Kidney epithelial cell (primary cell): ENCODE results near the gene TNFSF11. TPM values are rescaled to one million over a fixed set of nuclear protein-coding genes. Genes with fewer than 3 reads are reported as not detected.

ENCODE experiments used
- DNase-seq: peaks from one replicate; pipeline ENCODE4 v3.0.0-alpha.2; 2010; ENCODE audit warnings: low read depth
- H3K27me3 ChIP-seq: 2 replicates; pipeline ENCODE4 v1.6.0; 2011; ENCODE audit warnings: low read length; ENCODE audit not compliant: control insufficient read depth, insufficient read depth
- H3K36me3 ChIP-seq: 2 replicates; pipeline ENCODE4 v1.5.1; 2011; ENCODE audit warnings: low read length; ENCODE audit not compliant: control insufficient read depth, insufficient read depth
- H3K4me3 ChIP-seq: 2 replicates; pipeline ENCODE4 v1.5.1; 2011; ENCODE audit warnings: low read depth, mild to moderate bottlenecking, control low read depth, low read length
- CTCF ChIP-seq: IDR thresholded peaks from 2 replicates; pipeline ENCODE4 v1.5.1; 2011; ENCODE audit warnings: mild to moderate bottlenecking, moderate library complexity, low read length, control low read depth, inconsistent platforms; ENCODE audit not compliant: insufficient read depth, poor library complexity, severe bottlenecking
- total RNA-seq: library from RNA; depleted of rRNA; stranded (reverse); fragments of >200 nt; gene quantifications from 2 replicates; pipeline ENCODE4 v1.2.3, GENCODE V29; 2015

TNFSF11 gene
- total RNA-seq, 1 donor from 2014 or later: 0.46 TPM

GRCh38 chr13:42594481-42595252 lies 20.7 kb downstream of the TNFSF11 start:
- no peak for DNase-seq
- H3K36me3 ChIP-seq: no peaks in the 10 kb centered on the region
- no peaks in the 10 kb centered on the region for H3K27me3 ChIP-seq
- H3K4me3 ChIP-seq: no peak overlapping the region
- TF ChIP-seq CTCF: peak; percentile 78

- TF ChIP-seq CTCF: no peak
- Histone ChIP-seq H3K36me3 (no peaks in the 10 kb centered on the region), H3K27me3 (no peaks in the 10 kb centered on the region), H3K4me3 (no peak overlapping the region)
- no peak for DNase-seq
These were observed 21.3 kb downstream of the TNFSF11 start for GRCh38 chr13:42595253-42595571.

GRCh38 chr13:42597505-42597904 lies 23.6 kb downstream of the TNFSF11 start:
- no peak for TF ChIP-seq CTCF
- no peak for DNase-seq
- H3K36me3 ChIP-seq: no peaks in the 10 kb centered on the region
- no peaks in the 10 kb centered on the region for H3K27me3 ChIP-seq
- no peak overlapping the region for H3K4me3 ChIP-seq

GRCh38 chr13:42600943-42601342 lies 27.0 kb downstream of the TNFSF11 start:
- Histone ChIP-seq H3K27me3 (no peaks in the 10 kb centered on the region), H3K4me3 (no peak overlapping the region), H3K36me3 (no peaks in the 10 kb centered on the region)
- TF ChIP-seq CTCF: no peak
- no peak for DNase-seq

- TF ChIP-seq CTCF: no peak
- no peaks in the 10 kb centered on the region for H3K36me3 ChIP-seq
- no peak overlapping the region for H3K4me3 ChIP-seq
- H3K27me3 ChIP-seq: no peaks in the 10 kb centered on the region
- DNase-seq: no peak
These were observed 29.0 kb downstream of the TNFSF11 start for GRCh38 chr13:42602906-42603305.

GRCh38 chr13:42603571-42603970 lies 29.6 kb downstream of the TNFSF11 start:
- DNase-seq: no peak
- no peak for TF ChIP-seq CTCF
- H3K36me3 ChIP-seq: no peaks in the 10 kb centered on the region
- no peak overlapping the region for H3K4me3 ChIP-seq
- no peaks in the 10 kb centered on the region for H3K27me3 ChIP-seq
